ENCODE data around the gene E2F6.

DNA sequence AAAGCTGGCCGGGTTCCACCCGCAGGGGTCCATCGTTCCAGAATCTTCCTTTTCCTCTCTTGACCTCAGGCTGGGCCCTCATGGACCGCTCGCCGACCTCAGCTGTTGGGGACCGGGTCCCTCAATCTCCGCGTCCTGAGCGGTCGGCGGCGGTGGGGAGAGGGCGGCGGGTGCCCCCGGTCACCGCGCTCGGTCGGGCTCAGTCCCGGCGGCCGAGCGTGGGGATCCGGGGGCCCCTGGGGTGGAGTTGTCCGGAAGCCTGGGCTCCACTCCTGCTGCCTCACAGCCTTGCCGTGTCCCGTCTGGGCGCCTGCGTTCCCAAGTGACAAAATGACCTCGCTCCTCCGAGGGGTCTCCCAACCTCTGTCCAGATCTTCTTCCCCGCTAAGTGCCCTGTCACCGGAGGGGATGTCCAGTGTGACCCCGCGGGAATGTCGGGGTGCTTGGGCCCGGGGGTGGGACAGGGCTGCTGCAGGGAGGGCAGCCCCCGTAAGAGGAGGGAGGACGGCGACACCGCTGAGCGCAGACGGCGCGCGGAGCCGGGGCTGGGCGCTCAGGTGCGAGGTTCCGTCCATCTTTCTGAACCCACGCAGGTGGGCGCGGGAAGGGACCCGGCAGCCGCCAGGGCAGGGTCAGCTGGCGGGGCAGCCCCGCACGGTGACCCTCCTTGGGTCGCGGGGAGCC, 16.0 kb upstream of the E2F6 start:
- TF ChIP-seq, protein P1, sequence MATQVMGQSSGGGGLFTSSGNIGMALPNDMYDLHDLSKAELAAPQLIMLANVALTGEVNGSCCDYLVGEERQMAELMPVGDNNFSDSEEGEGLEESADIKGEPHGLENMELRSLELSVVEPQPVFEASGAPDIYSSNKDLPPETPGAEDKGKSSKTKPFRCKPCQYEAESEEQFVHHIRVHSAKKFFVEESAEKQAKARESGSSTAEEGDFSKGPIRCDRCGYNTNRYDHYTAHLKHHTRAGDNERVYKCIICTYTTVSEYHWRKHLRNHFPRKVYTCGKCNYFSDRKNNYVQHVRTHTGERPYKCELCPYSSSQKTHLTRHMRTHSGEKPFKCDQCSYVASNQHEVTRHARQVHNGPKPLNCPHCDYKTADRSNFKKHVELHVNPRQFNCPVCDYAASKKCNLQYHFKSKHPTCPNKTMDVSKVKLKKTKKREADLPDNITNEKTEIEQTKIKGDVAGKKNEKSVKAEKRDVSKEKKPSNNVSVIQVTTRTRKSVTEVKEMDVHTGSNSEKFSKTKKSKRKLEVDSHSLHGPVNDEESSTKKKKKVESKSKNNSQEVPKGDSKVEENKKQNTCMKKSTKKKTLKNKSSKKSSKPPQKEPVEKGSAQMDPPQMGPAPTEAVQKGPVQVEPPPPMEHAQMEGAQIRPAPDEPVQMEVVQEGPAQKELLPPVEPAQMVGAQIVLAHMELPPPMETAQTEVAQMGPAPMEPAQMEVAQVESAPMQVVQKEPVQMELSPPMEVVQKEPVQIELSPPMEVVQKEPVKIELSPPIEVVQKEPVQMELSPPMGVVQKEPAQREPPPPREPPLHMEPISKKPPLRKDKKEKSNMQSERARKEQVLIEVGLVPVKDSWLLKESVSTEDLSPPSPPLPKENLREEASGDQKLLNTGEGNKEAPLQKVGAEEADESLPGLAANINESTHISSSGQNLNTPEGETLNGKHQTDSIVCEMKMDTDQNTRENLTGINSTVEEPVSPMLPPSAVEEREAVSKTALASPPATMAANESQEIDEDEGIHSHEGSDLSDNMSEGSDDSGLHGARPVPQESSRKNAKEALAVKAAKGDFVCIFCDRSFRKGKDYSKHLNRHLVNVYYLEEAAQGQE (IDR thresholded peaks at IDR 0.05): no peak
- TF ChIP-seq, protein P2, sequence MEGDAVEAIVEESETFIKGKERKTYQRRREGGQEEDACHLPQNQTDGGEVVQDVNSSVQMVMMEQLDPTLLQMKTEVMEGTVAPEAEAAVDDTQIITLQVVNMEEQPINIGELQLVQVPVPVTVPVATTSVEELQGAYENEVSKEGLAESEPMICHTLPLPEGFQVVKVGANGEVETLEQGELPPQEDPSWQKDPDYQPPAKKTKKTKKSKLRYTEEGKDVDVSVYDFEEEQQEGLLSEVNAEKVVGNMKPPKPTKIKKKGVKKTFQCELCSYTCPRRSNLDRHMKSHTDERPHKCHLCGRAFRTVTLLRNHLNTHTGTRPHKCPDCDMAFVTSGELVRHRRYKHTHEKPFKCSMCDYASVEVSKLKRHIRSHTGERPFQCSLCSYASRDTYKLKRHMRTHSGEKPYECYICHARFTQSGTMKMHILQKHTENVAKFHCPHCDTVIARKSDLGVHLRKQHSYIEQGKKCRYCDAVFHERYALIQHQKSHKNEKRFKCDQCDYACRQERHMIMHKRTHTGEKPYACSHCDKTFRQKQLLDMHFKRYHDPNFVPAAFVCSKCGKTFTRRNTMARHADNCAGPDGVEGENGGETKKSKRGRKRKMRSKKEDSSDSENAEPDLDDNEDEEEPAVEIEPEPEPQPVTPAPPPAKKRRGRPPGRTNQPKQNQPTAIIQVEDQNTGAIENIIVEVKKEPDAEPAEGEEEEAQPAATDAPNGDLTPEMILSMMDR (IDR thresholded peaks at IDR 0.05; ENCODE audit: low read depth, low read length, missing input control): no peak
- TF ChIP-seq YY1 (IDR thresholded peaks at IDR 0.05) (no peak), TAF1 (conservative IDR thresholded peaks at IDR 0.05) (no peak), GABPA (IDR thresholded peaks at IDR 0.05 in 1 of 2, conservative IDR thresholded peaks at IDR 0.05 in 1 of 2) (no peak), RXRA (IDR thresholded peaks at IDR 0.05) (no peak), RAD21 (IDR thresholded peaks at IDR 0.05) (no peak), EGR1 (IDR thresholded peaks at IDR 0.05; ENCODE audit: low read depth in 2 of 2) (no peak), HNF4A (conservative IDR thresholded peaks at IDR 0.05) (no peak), SP1 (IDR thresholded peaks at IDR 0.05) (no peak), JUND (IDR thresholded peaks at IDR 0.05) (no peak)
- TF ChIP-seq, protein P3, sequence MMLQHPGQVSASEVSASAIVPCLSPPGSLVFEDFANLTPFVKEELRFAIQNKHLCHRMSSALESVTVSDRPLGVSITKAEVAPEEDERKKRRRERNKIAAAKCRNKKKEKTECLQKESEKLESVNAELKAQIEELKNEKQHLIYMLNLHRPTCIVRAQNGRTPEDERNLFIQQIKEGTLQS (IDR thresholded peaks at IDR 0.05): no peak
- TF ChIP-seq, protein P4, sequence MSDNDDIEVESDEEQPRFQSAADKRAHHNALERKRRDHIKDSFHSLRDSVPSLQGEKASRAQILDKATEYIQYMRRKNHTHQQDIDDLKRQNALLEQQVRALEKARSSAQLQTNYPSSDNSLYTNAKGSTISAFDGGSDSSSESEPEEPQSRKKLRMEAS (IDR thresholded peaks at IDR 0.05): no peak
- TF ChIP-seq, protein P5, sequence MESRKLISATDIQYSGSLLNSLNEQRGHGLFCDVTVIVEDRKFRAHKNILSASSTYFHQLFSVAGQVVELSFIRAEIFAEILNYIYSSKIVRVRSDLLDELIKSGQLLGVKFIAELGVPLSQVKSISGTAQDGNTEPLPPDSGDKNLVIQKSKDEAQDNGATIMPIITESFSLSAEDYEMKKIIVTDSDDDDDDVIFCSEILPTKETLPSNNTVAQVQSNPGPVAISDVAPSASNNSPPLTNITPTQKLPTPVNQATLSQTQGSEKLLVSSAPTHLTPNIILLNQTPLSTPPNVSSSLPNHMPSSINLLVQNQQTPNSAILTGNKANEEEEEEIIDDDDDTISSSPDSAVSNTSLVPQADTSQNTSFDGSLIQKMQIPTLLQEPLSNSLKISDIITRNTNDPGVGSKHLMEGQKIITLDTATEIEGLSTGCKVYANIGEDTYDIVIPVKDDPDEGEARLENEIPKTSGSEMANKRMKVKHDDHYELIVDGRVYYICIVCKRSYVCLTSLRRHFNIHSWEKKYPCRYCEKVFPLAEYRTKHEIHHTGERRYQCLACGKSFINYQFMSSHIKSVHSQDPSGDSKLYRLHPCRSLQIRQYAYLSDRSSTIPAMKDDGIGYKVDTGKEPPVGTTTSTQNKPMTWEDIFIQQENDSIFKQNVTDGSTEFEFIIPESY (IDR thresholded peaks at IDR 0.05): no peak
